Left kidney (tissue), 2 donors: Measurements from ENCODE around the gene CHI3L1. TPM values are rescaled to one million over a fixed set of nuclear protein-coding genes. Genes with fewer than 3 reads are reported as not detected.

ENCODE experiments used
- DNase-seq: peaks from one replicate; pipeline ENCODE4 v3.0.0-alpha.2; 2013
- polyA plus RNA-seq: library from polyadenylated mRNA; unstranded; fragments of 120-200 nt; gene quantifications from one replicate; pipeline ENCODE4 v1.2.1, GENCODE V29; 2013; ENCODE audit not compliant: insufficient read length

CHI3L1 gene
- polyA plus RNA-seq, 1 donor, result 7.4 TPM

DNA sequence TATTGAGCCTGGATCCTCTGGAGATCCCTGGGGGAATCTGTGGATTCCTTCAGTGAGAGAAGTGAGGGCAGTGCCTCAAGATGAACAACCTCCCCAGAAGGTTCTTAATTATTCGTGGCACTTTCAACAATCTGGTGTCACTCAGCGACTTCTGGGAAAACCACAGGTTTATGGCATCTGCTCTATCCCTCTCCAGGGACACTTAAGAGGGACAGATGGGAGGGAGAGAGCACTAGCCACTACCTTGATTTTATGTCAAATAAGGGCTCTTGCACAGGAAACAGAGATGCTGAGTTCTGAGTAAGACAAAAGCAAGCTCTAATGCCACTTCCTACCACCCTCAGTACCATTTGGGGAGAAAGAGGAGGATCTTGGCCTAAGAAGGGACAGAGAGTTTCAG is 21.2 kb upstream of the CHI3L1 start:
- DNase-seq, result no peak

DNA sequence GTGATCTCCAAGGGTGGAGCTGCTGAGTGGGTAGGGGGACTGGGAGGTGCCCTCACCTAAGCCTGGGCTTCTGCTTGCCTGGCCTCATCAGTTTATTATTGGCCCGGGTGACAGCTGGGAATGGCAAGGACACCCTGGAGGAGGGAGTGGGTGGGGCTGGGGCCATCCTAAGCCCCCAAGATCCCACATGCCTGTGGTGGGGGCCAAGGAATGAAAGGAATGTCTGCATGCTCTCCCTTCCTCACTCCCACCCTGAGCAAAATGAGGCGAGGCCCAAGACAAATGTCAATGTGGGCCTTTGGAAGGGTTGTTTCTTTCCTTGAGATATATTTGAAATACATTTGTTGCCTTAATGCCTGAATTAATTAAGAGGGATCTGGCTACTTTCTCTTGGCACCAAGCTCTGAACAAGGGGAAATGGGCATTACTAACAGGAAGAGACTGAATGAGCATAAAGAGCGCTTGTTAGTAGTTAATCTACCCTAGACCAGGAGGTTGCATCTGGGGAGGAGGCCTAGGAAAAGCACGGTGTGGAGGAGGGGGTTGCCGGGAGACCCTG is 19.7 kb upstream of the CHI3L1 start:
- DNase-seq, result no peak

DNA sequence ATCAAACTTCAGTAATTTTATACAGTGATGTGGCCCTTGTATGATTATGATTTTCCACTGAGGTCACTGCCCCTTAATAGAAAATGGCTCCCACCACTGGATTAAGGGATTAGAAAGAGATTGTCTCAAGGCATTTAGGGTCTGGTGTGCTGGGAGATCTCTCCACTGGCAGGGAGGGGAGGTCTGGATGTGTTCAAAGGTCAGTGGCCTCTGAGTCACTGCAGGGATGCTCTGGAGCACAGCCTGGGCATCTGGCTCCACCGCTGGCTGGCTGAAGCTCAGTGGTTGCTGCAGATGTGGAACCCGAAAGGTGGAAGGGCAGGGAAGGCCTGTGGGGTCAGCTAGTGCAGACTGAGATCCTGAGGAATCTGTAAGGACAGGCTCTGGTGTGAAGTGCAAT is 18.3 kb upstream of the CHI3L1 start:
- no peak for DNase-seq

DNA sequence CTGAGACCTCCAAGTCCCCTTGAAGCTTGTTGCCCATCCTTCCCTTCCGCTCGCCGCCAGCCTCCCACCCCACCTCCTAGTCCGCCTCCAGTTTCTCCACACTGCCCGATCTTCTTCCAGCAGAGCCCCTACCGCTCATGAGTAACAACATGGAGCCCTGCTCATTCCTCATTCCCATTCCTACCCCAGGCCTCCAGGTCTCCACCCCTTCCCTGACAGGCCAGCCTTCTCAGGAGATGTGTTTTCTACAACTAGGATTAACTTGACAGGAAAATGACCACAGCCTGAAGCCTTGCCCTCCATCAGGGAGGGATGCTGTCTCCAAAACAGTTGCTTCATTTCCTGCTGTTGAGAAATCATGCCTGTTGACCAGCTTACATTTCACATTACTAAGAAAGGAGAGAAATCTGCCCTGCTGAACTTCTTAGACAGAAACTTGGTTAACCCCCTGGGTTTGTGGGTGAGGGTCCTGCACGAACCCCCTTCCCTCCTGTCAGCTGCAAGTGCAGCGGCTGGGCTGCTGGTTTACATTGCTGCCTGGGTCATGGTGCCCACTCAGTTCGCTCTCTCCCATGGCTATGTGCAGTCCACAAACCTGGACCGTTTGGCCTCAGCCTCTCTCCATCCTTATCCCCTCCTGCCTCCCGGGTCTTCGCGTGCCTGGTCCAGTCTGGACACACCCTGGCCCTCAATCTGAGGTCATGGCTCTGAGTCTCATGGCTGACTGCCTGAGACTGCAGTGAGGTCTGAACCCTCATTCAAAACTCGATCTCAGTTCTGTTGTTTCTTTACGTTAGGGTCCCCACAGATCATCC is 16.1 kb upstream of the CHI3L1 start:
- DNase-seq, result no peak

DNA sequence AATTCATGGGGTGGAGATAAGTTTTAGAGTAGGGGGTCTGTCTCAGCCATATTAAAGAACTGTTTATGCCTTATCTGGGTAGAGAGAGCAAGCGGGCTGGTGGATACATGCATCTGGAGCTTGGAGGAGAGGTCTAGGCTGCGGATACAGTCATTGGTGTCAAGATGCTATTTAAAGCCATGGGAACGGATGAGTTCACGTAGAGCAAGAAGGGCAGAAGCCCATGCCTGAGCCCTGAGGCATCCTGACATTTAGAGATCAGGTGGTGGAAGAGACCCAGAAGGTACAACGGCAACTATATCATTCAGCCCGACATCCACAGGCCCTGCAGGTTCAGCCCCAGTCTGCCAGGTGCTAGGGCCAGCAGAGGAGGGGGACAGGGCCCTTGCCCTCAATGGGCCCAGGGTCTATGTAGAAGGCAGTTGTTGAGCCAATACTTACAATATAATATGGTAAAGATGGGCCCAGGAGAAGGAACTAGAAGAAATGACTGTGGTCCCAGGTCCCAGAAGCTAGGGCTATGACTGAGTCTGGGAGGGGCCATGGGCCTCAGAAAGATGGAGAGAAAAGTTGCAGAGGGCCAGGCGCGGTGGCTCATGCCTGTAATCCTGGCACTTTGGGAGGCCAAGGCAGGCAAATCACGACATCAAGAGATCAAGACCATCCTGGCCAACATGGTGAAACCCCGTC is 15.2 kb upstream of the CHI3L1 start:
- no peak for DNase-seq

DNA sequence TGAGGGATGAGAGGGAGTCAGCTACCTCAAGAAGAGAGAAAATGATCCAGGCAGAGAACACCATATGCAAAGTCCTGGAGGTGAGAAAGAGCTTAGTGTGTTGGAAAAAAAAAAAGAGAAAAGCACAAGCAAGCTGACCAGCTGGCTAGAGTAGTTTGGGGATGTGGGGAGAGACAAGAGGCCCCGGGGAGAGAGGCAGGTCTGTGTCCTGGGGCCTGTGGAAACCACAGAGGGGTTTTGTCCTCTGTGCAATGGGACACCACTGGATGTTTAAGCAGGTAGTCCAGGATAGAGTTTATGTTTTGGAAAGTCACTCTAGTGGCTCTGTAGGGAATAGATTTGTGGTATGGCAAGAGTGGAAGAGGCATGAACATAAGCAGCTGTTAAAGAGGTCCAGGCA is 14.4 kb upstream of the CHI3L1 start:
- DNase-seq, result no peak

DNA sequence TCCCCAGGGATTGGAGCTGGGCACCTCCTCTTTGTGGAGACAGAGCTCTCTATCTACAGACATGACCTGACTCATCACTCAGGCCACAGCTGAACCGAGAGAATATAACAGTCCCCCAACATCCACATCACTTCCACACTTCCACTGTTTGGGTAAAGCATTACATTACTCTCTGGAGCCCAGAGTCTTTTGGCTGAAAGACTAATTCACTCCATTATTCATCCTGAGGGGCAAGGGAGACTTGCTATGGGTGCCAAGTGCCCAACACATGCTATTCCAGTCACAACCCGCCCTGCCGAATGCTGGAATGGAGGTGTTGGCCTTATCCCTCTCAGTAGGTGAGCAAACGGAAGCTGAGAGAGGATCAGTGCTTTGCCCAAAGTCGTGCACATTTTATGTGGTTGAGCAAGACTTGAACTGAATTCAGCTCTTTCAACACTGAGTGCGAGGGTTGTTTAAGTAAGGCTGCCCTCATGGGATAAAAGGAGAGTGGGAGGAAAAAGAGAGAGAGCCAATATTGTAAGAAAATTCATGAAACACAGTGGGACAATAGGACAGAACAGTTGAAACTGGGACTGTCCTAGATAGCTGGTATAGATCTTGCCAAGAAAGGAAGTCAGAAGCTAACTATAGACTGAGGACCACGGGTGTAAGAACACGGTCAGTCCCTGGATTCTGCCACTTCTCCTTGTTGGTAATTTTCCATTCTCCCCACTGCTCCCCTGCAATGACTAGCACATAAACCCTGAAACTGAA is 13.5 kb upstream of the CHI3L1 start:
- no peak for DNase-seq

DNA sequence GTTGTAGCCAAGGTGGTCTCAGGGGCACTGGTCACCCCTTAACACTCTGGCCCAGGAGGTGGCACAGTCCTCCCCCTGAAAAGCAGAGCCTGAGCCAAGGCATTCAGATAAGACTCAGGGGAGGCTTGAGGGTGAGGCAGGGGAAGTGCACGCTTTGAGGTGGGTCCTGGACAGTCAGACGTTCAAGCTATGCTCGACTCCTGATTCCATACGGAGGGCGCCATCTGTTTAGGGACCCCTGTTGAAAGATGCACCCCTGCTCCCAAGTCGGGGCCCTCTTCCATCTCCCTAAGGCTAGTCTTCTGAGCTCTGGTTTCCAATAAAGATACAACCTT is 12.9 kb upstream of the CHI3L1 start:
- DNase-seq, result no peak

DNA sequence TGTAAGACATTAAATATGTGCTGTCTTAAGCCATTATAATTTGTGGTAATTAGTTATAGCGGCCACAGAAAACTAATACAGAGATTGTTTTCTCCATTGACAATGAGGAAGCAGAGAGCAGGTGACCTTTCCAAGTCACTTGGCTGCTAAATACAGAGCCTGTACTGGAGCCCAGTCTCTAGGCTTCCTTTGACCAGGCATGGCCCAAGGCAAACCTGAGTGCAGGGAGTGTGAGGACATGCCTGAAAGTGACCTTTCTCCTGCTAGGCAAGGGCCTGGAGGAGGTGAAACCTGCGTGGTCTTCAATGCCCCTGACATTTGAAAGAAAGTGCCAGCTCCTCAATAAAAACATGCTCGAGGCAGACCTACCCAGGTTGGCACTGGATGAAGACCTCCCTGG is 12.5 kb upstream of the CHI3L1 start:
- DNase-seq, result no peak

DNA sequence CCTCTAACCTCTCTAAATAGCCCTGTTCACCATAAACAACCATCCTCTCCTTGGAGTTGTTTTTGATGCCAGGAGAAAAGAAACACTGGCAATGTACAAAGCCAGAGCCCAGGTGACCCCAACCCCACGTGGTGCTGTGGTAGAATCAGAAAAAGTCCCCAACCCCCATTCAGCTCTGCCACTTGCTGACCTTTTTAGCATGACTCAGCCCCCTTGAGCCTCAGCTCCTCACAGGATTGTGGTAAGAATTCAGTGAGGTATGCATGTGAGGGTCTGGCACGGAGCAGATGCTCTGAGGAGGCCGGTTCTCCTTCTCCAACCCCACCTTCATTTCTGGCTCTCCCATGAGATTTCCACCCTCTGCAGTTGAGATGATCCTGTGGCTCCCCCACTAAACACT is 11.1 kb upstream of the CHI3L1 start:
- DNase-seq, result no peak

DNA sequence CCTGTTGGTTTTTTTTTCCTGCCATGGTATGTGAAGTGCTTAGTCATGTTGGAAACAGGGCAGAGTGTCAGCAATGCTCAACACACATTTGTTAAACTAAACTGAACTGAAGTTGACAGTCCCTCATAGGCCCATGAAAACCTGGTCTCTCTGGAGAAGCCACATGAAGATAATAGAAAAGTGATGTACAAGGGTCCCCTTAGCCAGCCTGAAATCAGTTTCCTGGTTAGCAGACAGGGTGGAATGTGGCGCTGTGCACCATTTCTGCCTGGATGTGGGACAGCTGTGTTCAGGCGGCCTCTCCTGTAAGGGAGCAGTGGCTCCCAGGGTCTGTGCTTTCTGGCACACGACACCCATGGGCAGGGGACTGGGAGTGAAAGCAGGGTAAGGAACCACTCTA is 9.9 kb upstream of the CHI3L1 start:
- no peak for DNase-seq

DNA sequence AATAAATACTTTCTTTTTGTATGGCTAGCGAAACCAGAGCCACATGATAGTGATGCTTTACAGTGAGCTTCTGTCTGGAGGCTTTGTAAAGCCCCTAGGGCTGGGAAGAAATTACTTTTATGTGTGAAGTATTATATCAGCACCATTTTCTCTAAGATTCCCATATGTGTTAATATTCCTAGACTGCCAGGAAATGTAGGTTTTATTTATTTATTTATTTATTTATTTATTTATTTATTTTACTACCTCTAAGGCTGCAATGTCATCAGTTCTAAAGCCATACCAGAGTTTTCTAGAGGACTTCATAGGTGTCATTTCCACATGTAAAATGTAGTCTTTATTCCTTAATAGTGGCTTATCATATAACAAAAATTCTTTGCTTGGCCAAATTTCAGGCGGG is 4.4 kb upstream of the CHI3L1 start:
- DNase-seq, result no peak

DNA sequence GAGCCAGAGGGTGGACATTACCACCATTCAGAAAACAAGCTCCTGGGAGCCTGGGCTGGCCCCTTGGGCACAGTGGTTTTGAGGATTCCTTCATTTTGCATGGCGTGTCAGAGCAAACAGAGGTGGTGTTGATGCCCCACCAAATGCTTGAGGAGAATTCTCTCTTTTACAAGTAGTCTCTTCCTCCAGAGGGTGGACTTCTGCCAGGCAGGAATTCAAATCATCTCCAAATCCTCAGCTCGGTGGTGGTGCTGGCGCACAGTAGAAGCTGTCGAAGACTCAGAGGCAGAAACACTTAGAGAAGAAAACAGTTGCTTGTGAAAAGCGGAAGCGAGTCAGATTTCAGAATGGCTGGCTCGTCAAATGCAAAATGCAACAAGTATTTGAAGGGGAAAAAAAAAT is 3.4 kb upstream of the CHI3L1 start:
- no peak for DNase-seq

DNA sequence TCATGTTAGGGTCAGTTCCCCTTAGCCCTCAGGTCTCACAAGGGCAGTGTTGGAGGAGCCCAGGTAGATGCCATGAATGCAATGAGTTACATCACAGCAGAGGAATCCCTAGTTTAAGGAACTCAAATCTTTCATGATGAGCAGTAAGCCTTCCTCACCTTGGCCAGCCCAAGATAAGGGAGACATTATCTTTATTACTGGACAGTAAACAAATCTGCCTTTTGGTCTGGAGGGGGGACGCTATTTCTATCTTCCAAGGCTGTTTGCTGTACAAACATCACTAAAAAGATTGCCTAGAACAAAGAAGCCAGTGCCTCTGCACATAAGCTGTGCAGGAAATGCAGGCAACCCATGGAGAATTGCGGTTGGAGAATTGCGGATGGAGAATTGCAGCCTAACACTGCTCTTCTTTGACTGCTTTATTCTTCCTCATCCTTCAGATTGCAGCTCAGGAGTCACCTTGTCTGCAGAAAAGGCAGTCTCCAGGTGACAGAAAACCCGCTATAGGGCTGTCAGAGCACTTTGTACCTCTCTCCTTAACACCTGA is 2.3 kb upstream of the CHI3L1 start:
- no peak for DNase-seq

DNA sequence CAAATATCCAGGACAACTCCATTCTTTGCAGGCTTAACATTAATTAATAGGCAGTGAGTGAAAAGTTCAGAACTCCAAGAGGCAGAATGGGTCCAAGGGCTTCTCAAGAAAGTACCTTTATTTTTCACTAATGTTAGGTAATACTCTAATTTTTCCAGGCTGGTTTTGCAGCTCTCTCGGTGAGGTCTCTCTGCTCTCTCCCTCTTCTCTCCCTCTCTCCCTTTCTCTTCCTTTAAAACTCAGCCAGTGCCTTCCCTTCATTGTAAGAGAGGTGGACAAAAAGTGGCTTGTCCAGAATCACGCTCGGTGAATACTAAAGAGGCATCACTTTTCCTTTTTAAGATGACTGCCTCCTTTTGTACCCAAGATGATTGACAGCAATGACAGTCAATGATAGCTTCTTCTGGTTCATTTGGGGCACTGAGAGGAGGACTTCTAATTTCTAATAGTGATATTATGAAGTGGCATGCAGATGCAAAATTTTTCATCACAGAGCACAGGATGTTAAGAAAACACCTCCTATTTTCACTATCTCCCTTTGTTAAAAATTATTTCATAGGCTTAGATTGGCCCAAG is 1.3 kb upstream of the CHI3L1 start:
- DNase-seq, result no peak

DNA sequence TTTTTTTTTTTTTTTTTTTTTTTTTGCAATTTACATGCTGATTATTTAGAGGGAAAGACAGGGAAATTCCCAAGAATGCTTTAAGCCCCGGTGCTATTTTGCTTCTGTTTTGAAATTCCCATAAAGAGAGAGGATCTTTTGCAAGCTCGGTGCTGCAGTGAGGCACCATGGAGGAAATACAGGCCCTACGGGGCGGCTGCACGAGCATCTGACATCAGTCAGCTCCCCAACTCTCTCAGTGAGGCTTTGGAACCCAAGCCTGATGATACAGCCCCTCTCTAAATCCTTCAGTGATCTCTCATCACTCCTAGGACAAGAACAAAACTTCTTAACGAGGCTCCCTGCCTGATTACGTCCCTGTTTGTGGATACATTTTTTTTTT is 791 bp upstream of the CHI3L1 start:
- DNase-seq, result no peak

DNA sequence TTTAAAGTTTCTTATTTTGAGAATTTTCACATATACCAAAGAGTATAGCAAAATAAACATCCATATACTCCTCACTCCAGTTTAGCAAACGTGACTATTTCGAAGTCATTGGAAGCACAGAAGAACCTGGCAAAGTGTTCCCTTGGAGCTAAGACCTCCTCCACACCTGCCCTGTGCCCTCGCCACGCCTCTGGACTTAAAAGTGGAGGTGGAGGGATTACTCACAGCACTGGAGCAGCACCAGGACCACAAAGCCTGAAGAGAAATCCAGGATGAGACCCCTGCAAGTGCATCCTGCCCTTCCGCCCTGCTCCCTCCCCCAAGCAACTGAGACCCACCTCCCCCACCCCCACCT is 436 bp downstream of the CHI3L1 start:
- DNase-seq, result no peak

DNA sequence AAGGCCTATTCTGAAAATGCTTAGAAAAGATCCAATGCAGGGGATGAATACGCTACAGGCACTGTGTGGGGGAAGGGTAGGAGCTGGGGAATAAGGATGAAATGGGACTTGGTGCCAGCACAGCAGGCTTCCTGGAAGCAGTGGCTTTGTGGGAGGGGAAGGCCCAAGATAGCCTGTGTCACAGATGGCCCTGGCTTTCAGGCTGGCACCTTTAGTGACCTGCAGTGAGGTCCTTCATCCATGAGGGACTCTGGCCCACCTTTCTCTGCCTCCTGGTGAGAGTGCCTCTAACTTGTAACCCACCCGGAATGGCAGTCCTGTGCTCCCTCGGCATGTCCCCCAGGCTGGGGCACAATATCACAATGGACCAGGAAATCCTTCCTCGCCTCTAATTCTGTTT is 919 bp downstream of the CHI3L1 start:
- no peak for DNase-seq

DNA sequence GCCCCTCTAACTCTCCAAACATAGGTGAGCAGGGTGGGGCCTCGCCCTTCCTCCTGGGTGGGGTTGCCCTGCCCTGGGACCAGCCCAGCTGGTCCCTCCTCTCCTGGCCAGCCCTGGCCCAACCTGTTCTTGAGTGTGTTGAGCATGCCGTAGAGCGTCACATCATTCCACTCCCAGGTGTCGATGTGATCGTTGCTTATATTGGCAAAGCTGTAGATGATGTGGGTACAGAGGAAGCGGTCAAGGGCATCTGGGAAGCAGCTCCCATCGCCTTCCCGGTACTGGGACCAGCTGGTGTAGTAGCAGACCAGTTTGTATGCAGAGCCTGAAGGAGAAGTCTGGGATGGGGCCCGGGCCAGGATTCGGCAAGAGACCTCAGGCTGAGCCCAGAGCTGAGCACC is 1.4 kb downstream of the CHI3L1 start:
- no peak for DNase-seq

DNA sequence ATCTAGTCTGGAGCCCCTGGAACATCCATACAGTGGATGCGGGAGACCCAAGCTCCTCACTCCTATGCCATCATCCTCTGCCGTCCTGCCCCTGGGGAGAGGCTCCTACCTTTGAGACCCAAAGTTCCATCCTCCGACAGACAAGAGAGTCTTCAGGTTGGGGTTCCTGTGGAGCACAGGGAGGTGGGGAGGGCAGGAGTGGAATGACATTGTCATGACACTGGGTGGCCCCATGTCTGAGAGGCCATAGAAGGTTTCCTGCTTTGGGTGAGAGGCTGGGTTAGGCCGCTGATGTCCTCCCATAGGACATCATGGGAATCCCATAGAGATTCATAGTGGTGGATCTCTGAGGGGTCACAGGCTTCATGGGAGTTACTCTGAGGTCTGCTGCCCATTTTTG is 2.0 kb downstream of the CHI3L1 start:
- DNase-seq, result no peak

DNA sequence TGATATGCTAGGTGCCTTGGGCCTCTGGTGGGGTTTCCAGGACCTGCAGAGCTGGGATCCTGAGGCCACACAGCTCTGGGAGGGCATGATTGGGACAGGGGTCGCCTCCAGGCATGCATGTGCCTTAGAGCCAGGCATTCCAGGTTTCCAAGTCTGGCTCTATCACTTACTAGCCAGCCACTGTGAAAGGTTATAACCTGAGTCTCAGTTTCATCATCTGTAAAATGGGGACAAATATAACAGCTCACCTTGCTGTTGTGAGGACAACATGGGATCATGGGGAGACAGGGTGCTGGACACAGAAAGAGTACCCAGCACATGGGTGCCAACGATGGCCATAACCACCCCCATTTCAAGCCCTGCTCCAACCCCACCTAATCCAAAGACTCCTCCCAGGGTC is 2.7 kb downstream of the CHI3L1 start:
- DNase-seq, result no peak

DNA sequence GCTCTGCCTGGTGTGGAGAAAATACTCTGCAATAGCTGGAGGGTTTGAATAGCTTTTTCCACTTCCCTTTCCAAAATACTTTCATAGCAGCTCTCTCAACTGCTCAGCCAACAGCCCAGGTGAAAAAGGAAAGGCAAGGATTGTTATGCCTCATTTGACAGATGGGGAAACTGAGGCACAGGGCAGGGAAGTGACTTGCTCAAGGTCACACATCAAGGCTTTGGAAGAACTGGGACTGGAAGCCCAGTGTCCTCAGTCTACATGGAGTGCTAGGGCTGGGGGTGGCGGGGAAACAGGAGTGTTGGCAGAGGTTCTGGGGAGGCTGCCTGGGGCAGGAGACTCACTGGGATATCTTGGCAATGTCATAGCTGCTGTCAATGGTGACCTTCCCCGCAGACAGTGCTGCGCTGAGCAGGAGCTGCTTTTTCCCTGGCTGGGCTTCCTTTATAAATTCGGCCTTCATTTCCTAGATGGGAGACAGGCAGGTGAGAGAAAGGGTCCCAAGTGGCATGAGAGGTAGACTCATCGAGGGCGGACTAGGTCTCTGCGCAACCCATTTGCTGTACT is 4.0 kb downstream of the CHI3L1 start:
- DNase-seq, result no peak
